Stimulated activated CD4-positive, alpha-beta T cell treated with anti-CD3 and anti-CD28 coated beads, TNF-alpha, amount 100 ng/mL, for 1 hour (primary cell): ENCODE results near the gene COP1.

Source experiments
- DNase-seq, 3 donors: peaks; one replicate each; pipeline ENCODE4 v3.0.0-alpha.2; 2020; ENCODE audit warnings: low read depth in 3 of 3, low spot score in 1 of 3

Gene COP1

DNA sequence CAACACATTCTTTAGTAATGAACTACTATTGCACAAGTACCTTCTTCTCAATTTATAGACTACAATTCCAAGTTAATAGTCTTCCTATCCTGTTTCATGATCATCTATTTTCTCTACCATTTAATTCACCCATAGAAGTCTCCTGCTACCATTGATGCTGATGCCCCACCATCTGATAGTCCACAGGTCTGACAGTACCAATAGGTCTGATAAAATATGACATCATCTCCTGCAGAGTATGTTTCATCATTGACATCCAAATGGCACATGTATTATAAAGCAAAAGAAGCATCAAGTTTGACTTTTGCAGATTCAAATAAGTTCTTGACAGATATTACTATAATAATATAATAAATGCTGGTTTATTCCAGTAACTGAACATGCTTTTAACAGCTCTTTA lies 5.5 kb downstream of the COP1 start:
- DNase-seq, result no peak

DNA sequence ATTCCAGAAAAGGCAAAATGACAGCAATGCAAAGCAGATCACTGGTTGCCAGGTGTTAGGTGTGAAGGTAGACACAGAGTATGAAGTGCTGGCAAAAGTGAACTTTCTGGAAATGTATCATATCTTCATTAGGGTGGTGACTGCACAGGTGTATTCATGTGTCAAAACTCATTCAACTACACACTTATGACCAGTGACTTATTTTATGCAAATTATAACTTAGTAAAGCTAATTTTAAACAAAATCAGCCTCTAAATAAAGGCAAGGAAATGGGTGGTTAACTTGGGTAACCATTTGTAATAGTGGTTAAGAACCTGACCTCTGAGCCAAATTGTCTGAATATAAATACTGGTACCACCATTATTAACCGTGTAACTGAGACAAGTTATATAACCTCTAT lies 7.4 kb downstream of the COP1 start:
- DNase-seq, result no peak

DNA sequence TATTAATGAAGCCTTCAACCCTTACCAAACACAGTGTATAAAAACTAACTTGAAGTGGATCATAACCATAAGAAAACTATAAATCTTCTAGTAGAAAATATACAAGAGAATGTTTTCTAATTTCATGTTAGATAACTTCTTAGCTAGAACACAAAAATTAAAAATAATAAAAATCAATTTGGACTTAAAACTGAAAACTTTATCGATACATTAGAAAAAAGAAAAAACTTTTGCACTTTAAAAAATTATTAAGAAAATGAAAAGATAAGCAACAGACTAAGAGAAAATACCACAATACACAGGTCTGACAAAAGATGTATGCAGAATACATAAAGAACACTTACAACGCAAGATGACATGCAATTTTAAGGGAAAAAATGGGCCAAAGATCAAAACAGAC lies 8.7 kb downstream of the COP1 start:
- DNase-seq, result no peak

DNA sequence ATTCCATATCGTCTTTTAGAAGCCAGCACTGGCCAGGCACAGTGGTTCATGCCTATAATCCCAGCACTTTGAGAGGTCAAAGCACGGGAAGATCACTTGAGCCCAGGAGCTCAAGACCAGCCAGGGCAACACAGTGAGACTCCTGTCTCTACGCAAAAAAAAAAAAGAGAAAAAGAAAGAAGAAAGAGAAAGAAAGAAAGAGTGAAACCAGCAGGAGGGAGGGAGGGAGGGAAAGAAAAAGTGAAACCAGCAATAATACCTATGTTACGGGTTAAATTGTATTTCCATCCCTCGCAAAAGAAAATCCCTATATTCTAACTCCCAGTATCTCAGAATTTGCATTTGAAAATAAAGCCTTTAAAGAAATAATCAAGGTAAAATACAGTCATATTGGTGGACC lies 10.4 kb downstream of the COP1 start:
- no peak for DNase-seq

DNA sequence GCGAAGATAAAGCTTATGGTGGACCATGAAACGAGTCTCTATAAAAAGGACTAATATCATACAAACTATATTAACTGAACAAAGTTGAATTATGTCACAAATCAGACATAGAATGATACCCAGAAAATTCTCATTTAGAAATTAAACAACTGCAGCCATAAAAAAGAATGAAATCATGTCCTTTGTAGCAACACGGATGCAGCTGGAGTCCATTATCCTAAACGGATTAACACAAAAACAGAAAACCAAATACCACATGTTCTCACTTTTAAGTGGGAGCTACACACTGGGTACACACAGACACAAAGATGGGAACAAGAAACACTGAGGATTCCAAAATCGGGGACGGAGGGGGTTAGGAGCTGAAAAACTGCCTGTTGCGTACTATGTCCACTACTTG lies 11.5 kb downstream of the COP1 start:
- no peak for DNase-seq

DNA sequence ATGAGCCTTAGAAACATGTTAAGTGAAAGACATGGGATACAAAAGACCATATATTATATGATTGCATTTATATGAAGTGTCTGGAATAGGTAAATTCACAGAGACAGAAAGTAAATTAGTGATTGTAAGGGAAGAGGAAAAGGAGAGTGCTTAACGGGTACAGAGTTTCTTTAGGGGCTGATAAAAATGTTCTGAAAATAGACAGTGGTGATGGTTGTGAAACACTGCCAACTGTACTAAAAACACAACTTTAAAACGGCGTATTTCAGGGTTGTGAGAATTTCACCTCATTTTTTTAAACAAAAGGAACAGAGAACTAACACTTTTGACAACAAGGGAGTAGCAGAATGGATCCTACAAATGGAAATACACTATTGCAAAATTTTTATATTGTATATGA lies 13.4 kb downstream of the COP1 start:
- DNase-seq, result no peak

DNA sequence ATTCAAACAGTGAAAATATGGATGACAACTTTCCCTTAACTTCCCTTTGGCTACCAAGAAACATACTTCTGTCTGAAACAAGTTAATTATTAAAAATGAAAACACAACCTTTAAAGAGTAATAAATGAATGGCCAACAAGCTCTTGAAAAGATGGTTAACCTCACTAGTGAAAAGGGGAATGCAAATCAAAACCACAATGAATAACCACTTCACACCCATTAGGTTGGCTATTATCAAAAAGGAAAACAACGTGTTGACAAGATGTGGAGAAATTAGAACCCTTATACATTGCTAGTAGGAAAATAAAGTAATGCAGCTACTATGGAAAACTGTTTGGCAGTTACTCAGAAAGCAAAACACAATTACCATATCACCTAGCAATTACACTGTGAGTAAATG lies 14.1 kb downstream of the COP1 start:
- no peak for DNase-seq

DNA sequence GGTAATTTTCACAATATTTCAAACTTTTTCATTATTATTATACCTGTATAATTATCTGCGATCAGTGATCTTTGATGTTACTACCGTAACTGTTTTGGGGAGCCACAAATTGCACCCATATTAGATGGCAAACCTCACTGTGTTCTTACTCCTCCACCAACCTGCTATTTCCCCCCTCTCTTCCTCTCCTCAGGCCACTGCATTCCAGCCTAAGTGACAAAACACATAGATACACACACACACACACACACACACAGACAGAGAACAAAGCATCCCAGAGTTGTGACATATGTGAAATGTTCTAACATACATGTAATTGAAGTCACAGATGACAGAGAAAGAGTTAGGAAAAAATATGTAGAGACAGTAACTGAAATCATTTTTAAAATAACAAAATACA lies 18.5 kb downstream of the COP1 start:
- no peak for DNase-seq

DNA sequence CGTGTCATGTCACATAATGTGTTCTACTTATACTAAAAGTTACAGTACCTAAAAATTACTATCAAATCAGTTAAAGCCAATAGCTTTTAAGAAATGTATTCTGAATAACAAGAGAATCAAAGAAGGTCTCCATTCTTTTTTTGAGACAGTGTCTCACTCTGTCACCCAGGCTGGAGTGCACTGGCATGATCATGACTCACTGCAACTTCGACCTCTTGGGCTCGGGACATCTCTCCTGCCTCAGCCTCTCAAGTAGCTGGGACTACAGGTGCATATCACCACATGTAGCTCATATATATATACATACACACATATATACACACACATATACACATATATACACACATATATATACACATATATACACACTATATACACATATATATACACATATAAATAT lies 20.1 kb downstream of the COP1 start:
- DNase-seq, result no peak

DNA sequence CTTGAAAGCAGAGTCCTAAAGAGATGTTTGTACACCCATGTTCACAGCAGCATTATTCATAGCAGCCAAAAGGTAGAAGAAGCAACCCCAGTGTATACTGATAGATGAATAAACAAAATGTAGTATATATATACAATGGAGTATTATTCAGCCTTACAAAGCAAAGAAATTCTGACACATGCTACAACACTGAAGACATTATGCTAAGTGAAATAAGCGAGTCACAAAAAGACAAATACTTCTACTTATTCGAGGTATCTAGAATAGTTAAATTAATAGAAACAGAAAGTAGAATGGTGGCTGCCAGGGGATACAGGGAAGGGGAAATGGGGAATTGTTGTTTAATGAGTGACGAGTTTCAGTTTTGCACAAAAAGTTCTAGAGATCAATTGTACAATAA lies 23.5 kb downstream of the COP1 start:
- DNase-seq, result no peak

DNA sequence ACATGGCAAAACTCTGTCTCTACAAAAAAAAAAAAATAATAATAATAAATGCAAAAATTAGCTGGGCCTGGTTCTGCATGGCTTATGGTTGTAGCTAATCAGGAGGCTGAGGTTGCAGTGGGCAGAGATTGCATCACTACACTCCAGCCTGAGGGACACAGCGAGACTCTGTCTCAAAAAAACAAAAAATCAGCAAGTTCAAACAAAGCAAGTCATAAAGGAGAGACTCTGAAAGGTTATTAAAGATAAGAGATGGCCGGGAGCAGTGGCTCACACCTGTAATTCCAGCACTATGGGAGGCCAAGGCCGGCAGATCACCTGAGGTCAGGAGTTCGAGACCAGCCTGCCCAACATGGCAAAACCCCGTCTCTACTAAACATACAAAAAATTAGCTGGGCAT lies 28.8 kb downstream of the COP1 start:
- DNase-seq, result no peak

DNA sequence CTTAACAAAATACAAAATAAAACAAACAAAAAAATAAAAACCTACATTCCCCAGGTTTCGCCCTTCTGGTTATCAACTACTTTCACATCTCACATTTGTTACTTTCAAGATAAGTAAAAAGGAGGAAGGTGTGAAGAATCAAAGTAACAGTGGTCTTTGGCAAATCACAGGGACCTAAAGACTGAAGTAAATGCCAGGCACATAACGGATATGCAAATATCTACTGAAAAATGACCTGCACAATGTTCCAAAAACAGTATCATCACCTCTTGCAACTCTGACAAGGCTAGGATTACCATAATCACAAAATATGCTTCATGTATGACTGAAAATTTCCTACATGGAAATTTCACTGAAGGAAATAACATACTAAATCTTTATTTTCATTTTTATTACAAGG lies 29.3 kb downstream of the COP1 start:
- no peak for DNase-seq

DNA sequence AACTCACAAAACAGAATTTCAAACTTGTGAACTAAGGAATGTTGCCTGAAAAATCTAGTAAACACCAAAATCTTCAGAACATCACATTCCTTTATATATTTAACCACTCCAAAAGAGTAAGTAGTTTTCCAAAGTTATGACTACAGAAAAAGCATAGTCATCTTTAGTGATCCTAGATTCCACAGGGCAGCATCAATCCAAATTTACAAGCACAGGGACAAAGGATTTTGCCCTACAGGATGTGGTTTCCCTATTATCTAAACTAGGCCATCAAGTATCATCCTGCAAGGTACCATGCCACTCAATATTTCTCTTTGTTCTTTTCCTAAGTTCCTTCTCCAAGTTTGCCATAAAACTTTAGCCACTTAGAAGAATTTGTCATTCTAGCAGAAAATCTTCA lies 33.0 kb downstream of the COP1 start:
- no peak for DNase-seq

DNA sequence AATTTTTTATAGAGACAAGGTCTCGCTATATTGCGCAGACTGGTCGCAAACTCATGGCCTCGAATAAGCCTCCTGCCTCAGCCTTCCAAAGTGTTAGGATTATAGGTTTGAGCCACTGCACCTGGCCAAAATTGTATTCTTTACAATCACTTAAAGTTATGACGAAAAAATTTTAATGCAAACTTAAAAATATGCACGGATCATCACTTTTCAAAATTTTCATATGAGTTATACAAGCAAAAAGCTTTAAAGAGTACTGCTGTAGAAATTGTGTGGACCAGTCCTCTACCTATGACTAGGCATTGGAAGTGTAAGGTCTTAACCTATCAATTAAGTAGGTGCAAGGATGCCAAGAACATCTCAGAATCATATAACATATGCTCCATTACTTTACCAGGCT lies 34.9 kb downstream of the COP1 start:
- DNase-seq, result no peak

DNA sequence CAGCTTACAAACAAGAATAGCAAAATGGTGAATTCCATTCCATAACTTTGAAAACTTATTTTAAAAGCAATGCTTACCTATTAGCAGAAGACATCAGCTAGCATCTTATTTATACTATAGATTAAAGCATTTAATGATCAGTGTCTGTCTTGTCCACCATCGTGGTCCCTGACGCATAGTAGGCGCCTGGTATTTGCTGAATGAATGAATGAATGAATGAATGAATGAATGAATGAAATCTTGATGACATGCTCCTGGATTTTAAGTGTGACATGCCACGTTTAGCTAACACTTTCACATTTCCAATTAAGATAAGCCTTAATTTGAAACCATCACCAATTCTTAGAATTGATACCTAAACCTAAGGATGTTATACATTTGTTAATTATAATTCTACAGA lies 39.9 kb downstream of the COP1 start:
- no peak for DNase-seq

DNA sequence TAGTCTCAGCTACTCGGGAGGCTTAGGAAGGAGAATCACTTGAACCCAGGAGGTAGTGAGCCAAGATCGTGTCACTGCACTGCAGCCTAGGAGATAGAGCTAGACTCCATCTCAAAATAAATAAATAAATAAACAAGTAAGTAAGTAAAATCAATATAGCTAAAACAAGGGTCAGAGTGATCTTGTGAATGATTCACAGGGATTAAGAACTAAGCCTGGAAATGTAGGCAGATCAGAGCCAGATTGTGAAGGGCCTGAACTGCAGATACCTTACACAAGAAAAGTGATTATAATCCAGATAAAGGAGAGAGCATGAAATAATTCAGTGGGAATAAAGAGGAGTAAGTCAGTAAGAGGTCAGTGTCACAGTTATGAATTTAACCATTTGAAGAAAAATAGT lies 41.5 kb downstream of the COP1 start:
- DNase-seq, result no peak

DNA sequence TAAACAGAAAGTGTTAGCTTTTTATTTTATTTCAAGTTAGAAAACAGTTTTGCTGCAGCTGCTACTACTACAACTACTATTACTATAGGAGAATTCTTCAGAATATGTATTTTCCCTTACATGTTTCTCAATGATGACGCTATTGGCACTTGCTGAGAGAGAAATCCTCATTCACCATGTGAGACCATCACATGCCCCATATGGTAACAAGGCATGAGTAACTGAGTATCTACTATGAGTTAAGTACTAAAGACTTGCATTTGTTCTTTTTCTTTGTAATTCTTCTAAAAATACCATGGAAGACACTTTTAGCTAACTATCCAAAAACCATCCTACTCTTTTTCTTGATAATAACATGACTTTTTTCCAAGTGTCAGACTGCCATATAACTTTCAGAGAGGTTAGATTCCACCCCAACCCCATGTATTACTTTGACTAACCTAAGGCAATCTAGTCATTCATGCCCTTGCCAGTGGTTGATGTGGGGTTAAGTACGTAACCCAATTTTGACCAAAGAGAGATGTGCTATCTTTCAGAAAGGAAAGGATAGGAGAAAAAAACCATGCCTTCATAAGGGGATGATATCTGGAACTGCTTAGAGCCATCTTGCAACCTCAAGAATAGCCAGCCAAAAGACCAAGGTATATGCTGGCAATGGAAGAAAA lies 42.9 kb downstream of the COP1 start:
- no peak for DNase-seq

DNA sequence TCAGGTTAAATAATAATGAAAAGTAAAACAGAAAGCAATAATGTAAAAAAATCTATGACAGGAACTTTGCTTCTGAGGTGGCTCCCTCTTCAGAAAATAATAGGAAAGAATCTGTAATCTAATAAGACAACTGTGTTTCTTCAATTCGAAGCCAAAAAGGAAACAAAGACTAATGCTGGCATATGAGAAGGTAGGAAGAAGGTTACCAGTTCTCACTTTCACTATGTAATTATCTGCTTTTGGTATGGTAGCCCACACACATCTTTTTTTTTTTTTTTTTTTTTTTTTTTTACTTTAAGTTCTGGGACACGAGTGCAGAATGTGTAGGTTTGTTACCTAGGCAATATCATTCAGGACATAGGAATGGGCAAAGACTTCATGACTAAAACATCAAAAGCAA lies 47.1 kb downstream of the COP1 start:
- DNase-seq, result no peak

DNA sequence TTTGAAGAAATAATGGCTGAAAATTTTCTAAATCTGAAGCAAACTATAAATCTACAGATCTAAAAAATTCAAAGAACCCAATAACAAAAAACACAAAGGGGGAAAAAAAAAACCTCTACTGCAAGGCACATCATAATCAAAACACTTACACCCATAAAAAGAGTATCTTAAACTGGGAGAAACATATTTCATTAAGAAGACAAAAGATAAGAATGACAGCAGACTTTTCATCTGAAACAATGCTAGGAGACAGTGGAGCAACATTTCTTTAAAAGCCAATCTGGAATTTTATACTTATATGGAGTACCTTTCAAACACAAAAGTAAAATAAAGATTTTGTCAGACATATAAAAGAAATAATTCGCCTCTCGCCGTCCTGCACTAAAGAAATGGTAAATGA lies 49.1 kb downstream of the COP1 start:
- DNase-seq, result no peak

DNA sequence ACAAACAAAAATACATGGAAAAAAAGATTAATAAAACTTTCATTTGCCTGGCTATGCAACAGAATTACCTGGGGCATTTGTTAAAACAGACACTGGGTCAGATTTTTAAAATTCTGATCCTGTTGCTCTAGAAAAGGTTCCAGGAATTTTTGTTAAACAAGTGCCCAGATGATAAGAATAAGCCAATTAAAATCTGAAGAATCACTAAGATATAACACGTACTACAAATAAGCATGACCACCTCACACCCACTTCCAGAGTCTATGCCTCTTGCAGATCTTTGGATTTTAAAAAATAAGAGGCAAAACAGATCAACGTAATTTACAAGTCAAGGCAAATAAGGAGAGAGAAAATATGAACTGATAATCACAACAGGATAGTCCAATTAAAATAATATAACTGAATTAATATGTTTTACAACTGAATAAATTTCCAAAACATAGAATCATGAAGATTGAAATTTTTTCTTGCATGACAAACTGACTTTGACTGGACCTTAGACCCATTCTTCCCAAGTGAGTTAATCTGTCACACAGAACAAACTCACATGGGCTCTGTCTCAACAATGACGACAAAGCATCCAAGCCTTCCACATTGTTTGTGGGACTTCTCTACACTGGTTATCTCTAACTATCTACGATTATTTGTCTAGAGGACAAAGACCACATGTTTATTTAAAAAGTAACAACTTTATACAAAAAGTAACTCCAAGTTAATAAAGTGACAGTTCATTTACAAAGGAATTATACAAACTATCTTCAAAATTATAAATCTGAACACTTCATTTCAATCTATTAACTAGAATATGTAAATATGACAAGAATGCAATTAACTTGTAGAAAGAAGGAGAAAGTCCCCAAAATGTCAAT lies 56.9 kb downstream of the COP1 start:
- DNase-seq, result no peak

DNA sequence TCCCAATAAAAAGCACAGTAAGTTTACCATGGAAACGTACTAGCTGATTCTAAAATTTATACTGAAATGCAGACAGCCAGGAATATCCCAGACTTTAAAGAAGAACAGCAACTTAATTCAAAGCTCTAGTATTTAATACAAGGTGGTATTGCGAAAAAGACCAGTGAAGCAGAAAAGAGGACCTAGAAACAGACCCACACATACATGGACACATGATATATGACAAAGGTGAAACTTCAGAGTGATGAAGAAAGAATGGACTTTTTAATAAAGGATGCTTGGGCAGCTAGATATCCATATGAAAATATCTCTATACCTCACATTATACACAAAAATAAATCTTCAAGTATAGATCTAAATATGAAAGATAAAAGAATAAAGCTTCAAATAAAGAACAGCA lies 62.6 kb downstream of the COP1 start:
- DNase-seq, result no peak

DNA sequence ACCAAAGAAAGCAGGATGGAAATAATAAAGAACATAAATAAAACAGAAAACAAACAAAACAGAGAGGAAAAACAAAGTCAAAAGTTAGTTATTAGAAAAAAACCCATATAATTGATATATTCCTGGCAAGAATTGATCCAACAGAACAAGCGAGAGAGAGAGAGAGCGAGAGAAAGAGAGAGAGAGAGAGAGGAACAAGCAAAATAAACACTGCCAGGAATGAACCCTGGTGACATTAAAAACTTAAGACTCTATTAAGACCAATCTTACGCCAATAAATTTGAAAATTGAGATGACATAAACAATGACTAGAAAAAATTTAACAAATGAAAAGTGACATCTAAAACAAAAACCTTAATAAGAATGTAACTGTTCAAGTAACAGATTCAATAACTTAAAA lies 64.1 kb downstream of the COP1 start:
- no peak for DNase-seq

DNA sequence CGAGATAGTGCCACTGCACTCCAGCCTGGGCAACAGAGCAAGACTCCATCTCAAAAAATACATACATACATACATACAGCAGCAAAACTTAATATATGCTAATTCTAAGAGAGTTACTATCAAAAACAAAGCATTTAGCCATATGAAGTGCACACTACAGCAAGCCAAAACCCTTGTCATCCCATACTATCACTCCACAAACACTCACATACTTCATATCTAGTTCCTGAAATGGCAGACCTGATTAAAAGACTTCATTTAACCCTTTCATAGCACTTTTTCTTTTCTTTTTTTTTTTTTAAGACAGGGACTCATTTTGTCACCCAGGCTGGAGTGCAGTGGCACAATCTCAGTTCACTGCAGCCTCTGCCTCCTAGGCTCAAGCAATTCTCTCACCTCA lies 65.6 kb downstream of the COP1 start:
- no peak for DNase-seq
